Measurements from ENCODE around the gene RSPH3.

The RSPH3 gene

DNA sequence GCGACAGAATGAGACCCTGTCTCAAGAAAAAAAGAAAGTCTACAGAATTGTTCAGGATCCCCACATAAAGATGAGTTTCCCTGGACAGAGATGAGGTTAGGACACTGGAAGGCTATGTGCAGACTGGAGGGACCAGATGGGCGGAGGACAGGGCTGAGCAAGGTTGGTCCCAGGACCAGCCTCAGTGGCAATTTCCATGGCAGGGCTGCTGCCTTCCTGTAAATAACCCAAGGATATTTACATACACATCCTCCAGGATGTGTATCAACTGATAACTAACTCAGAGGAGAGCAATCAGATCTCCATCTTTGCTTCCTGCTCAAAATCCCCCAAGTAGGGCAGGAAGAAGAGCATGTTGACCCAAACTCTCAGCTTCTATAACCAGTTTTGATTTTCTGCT, 58.8 kb downstream of the RSPH3 start:
- no peak for DNase-seq (ENCODE audit: low read depth)
- H3K4me3 ChIP-seq (ENCODE audit: low read length) = no peak overlapping the region
- TF ChIP-seq, protein P1, sequence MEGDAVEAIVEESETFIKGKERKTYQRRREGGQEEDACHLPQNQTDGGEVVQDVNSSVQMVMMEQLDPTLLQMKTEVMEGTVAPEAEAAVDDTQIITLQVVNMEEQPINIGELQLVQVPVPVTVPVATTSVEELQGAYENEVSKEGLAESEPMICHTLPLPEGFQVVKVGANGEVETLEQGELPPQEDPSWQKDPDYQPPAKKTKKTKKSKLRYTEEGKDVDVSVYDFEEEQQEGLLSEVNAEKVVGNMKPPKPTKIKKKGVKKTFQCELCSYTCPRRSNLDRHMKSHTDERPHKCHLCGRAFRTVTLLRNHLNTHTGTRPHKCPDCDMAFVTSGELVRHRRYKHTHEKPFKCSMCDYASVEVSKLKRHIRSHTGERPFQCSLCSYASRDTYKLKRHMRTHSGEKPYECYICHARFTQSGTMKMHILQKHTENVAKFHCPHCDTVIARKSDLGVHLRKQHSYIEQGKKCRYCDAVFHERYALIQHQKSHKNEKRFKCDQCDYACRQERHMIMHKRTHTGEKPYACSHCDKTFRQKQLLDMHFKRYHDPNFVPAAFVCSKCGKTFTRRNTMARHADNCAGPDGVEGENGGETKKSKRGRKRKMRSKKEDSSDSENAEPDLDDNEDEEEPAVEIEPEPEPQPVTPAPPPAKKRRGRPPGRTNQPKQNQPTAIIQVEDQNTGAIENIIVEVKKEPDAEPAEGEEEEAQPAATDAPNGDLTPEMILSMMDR (conservative IDR thresholded peaks at IDR 0.05; ENCODE audit: low read length) = no peak

DNA sequence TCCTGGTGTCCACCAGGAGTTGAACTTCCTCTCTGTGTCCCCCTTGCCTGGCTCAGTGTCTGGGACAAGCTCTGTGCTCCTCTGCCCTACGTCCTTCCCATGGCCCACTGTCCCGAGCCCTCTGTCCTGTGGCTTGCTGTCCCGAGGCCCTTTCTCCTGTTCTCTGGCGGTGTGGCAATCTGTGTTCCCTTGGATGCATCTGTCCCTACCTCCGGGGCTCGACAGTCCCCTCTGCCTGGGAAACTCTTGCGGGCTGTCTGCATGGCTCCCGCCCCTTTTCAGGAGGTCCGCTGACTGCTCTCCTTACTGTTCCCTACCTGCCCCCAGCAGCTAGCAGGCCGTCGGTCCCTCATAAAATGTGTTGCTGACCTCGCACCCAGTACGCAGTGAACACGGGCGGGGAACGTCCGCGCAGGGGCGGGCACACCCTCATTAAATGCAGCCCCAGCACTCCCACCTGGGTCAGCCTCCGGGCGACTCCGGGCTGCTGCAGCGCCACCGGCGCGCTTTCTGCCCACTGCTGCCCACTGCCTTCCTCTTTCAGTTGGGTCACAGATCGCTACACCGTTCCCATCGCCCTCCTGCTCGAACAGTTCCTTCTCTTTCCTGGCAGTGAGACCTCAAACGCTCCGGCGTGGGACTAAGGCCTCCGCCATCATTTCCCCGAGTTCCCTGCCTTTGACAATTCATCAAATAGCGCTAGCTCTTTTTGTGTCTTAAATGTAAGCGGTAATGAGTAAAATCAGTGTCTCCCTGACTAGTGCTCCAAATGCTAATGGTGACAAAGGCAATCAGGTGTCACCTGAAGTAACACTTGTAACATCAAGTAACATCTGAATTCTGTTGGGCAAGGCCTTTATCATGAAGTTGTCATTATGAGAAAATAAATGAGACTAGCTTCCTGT, 60.5 kb downstream of the RSPH3 start:
- DNase-seq (ENCODE audit: low read depth) = no peak
- H3K4me3 ChIP-seq (ENCODE audit: low read length) = peak overlapping the region; percentile 45
- TF ChIP-seq, protein P1 (conservative IDR thresholded peaks at IDR 0.05; ENCODE audit: low read length) = no peak

GRCh38 chr6:158938811-158939254, 61.2 kb downstream of the RSPH3 start:
- peak overlapping the region; percentile 45 for H3K4me3 ChIP-seq (ENCODE audit: low read length)
- peak; percentile 28 for DNase-seq (ENCODE audit: low read depth)
- TF ChIP-seq, protein P1 (conservative IDR thresholded peaks at IDR 0.05; ENCODE audit: low read length) = no peak

DNA sequence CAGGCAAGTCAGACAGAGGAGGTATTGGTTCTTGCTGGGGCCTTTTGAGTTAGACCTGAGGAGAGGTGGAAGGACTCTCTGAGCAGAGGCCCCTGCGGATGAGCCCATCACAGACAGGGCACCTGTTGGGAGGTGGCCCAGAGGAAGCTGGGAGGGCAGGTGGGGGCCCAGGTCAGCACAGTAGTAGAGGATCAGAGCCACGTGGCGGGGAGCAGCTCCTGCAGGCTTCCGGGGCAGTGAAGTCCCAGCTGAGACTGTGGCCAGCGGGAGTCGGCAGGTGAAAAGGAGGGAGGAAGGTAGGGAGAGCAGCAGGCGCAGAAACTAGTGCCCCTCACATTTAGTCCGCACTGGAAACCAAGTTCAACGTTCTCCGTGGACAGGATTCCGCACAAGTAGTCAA, 61.8 kb downstream of the RSPH3 start:
- TF ChIP-seq, protein P1 (conservative IDR thresholded peaks at IDR 0.05; ENCODE audit: low read length) = no peak
- no peak for DNase-seq (ENCODE audit: low read depth)
- no peak overlapping the region for H3K4me3 ChIP-seq (ENCODE audit: low read length)

DNA sequence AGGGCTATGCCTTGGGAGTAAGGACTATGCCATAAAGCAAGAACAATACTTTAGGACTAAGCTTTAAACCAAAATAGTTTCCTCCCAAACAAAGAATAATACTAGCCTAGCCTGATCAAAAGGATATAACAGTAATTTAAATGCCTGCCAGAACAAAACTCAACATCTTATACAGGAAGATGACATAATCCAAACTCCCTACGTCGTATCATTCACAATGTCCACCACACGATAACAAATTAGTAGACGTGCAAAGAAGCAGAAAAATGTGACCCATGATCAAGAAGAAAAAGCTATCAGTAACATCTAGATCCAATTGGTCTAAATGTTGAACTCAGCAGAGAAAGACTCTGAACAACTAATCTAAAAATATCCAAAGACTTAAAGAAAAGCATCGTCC, 65.8 kb downstream of the RSPH3 start:
- DNase-seq (ENCODE audit: low read depth) = no peak
- no peak overlapping the region for H3K4me3 ChIP-seq (ENCODE audit: low read length)
- TF ChIP-seq, protein P1 (conservative IDR thresholded peaks at IDR 0.05; ENCODE audit: low read length) = no peak

DNA sequence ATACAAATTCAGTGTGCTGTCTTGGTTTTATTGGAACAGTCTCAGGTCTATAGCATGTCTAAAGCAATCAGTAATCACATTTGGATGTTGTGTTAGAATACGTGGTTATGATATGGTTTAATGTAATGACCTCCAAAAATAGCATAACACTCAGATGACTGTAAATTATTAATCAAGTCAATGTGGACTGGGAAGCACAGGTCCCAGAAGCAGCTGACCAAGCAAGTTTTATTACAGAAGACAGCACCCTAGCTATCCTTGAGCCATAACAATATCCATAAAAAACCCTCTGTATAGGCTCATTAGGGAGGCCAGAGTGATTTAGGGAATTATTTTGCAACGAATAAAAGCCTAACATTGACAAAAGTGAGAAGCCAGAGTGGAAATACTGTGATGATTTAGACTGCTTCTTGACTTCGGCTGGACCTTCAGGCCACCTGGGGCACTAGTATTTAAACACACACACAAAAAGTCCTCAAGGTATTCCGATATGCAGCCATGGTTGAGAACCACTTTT, 66.9 kb downstream of the RSPH3 start:
- no peak overlapping the region for H3K4me3 ChIP-seq (ENCODE audit: low read length)
- TF ChIP-seq, protein P1 (conservative IDR thresholded peaks at IDR 0.05; ENCODE audit: low read length) = no peak
- DNase-seq (ENCODE audit: low read depth) = no peak

- no peak for DNase-seq (ENCODE audit: low read depth)
- no peak overlapping the region for H3K4me3 ChIP-seq (ENCODE audit: low read length)
- TF ChIP-seq, protein P1 (conservative IDR thresholded peaks at IDR 0.05; ENCODE audit: low read length) = no peak
Measured at GRCh38 chr6:158928068-158928467, 71.9 kb downstream of the RSPH3 start.

Data from AG10803 (cell line).